Endodermal cell (in vitro differentiated cells): ENCODE results near the gene TMOD2. TPM values are rescaled to one million over a fixed set of nuclear protein-coding genes. Genes with fewer than 3 reads are reported as not detected.

Source experiments
- DNase-seq: peaks from one replicate; pipeline ENCODE4 v3.0.0-alpha.2; 2017
- H3K27ac ChIP-seq: 2 replicates; pipeline ENCODE4 v1.5.1; 2013; ENCODE audit warnings: mild to moderate bottlenecking, low read depth, low read length, moderate library complexity
- H3K27me3 ChIP-seq: 2 replicates; pipeline ENCODE4 v1.6.1; 2013; ENCODE audit warnings: mild to moderate bottlenecking, low read length, moderate library complexity; ENCODE audit not compliant: insufficient read depth, control insufficient read depth, poor library complexity, severe bottlenecking
- H3K36me3 ChIP-seq: 2 replicates; pipeline ENCODE4 v1.7.0; 2013; ENCODE audit warnings: mild to moderate bottlenecking, low read length, moderate library complexity; ENCODE audit not compliant: control insufficient read depth, insufficient read depth
- H3K4me1 ChIP-seq: one replicate; pipeline ENCODE4 v1.7.0; 2013; ENCODE audit warnings: low read length; ENCODE audit not compliant: control insufficient read depth, insufficient read depth
- H3K4me3 ChIP-seq: 2 replicates; pipeline ENCODE4 v1.5.1; 2013; ENCODE audit warnings: mild to moderate bottlenecking, low read length, moderate library complexity
- H3K9ac ChIP-seq: 2 replicates; pipeline ENCODE4 v1.6.1; 2013; ENCODE audit warnings: mild to moderate bottlenecking, low read length, moderate library complexity; ENCODE audit not compliant: poor library complexity, severe bottlenecking; ENCODE audit errors: extremely low read depth
- H3K9me3 ChIP-seq: 2 replicates; pipeline ENCODE4 v1.6.1; 2013; ENCODE audit warnings: mild to moderate bottlenecking, low read length, moderate library complexity; ENCODE audit not compliant: control insufficient read depth
- H3K27ac Mint-ChIP-seq: 2 replicates; pipeline ENCODE4 v1.8.0; 2020; ENCODE audit warnings: mixed read lengths
- H3K27me3 Mint-ChIP-seq: 2 replicates; pipeline ENCODE4 v1.8.0; 2021; ENCODE audit warnings: mild to moderate bottlenecking, mixed read lengths; ENCODE audit not compliant: insufficient read depth
- H3K36me3 Mint-ChIP-seq: 2 replicates; pipeline ENCODE4 v1.8.0; 2020; ENCODE audit warnings: low read depth, mixed read lengths
- H3K4me1 Mint-ChIP-seq: 2 replicates; pipeline ENCODE4 v1.8.0; 2020; ENCODE audit warnings: mixed read lengths
- H3K4me3 Mint-ChIP-seq: 2 replicates; pipeline ENCODE4 v1.8.0; 2020; ENCODE audit warnings: mild to moderate bottlenecking, moderate library complexity, mixed read lengths
- H3K9me3 Mint-ChIP-seq: 2 replicates; pipeline ENCODE4 v1.8.0; 2020; ENCODE audit warnings: mild to moderate bottlenecking, mixed read lengths
- WGBS, 2 experiments: methylation state at CpG; one replicate each; pipeline versions ENCODE4 v1.1.5 to v1.1.7; 2013; ENCODE audit warnings: missing lambda C conversion rate in 2 of 2, mixed read lengths in 1 of 2; ENCODE audit not compliant: insufficient coverage in 1 of 2, insufficient read length in 1 of 2; 5-methylcytosine and 5-hydroxymethylcytosine counted together
- total RNA-seq, 2 donors: library from RNA; stranded (reverse); fragmentation: NEBNext Ultra II Directional in 1 of 2; extraction: Animal tissue kit (Norgen Biotek cat#: 25700) in 1 of 2; gene quantifications; 2 replicates in 1 of 2; 3 replicates in 1 of 2; pipeline ENCODE4 v1.2.1, GENCODE V29; 2021
- TF ChIP-seq, protein P1 (sequence below): fragments of 200-600 bp; sonication (generic); conservative IDR thresholded peaks from 2 replicates; pipeline ENCODE4 v1.5.0; 2021; ENCODE audit warnings: antibody characterized with exemption, mild to moderate bottlenecking

Gene TMOD2
- total RNA-seq, 2 donors from 2014 or later = 2.1 to 2.5 TPM

- Histone ChIP-seq H3K4me1 (no peaks in the 10 kb centered on the region), H3K27ac (no peak overlapping the region), H3K27me3 (no peaks in the 10 kb centered on the region), H3K9ac (no peak overlapping the region), H3K9me3 (no peaks in the 10 kb centered on the region), H3K4me3 (no peak overlapping the region), H3K36me3 (no peaks in the 10 kb centered on the region)
- TF ChIP-seq, protein P1, sequence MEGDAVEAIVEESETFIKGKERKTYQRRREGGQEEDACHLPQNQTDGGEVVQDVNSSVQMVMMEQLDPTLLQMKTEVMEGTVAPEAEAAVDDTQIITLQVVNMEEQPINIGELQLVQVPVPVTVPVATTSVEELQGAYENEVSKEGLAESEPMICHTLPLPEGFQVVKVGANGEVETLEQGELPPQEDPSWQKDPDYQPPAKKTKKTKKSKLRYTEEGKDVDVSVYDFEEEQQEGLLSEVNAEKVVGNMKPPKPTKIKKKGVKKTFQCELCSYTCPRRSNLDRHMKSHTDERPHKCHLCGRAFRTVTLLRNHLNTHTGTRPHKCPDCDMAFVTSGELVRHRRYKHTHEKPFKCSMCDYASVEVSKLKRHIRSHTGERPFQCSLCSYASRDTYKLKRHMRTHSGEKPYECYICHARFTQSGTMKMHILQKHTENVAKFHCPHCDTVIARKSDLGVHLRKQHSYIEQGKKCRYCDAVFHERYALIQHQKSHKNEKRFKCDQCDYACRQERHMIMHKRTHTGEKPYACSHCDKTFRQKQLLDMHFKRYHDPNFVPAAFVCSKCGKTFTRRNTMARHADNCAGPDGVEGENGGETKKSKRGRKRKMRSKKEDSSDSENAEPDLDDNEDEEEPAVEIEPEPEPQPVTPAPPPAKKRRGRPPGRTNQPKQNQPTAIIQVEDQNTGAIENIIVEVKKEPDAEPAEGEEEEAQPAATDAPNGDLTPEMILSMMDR = no peak
- Mint-ChIP-seq H3K36me3 (no peaks in the 10 kb centered on the region), H3K4me1 (no peaks in the 10 kb centered on the region), H3K27me3 (no peaks in the 10 kb centered on the region), H3K9me3 (no peaks in the 10 kb centered on the region), H3K27ac (no peak overlapping the region), H3K4me3 (no peak overlapping the region)
- no peak for DNase-seq
- 83 to 94% methylated on average over 1 to 2 of the region's 2 CpGs for WGBS, 2 experiments
These were observed 52.6 kb downstream of the TMOD2 start for GRCh38 chr15:51803965-51804364.

- TF ChIP-seq, protein P1 = no peak
These were observed 54.7 kb downstream of the TMOD2 start for GRCh38 chr15:51806123-51806522.

DNA sequence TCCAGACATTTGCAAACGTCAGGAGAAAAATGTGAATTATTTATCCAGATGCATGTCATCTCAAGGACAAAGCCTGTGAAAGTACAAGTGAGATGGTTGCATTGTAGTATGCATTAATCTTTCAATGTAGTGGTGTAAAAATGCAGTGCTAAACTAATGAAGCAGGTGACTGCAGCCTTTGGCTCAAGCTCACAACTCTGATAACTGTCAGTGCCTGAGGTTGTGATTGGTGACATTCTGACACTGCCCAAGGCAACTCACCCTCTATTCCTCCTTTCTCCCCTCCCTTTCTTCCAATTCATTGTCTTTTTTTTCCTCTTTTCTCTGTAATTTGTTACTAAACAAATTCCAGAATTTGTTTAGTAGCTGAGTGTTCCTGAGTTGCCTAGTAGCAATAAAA, 58.1 kb downstream of the TMOD2 start:
- Histone ChIP-seq H3K4me1 (no peaks in the 10 kb centered on the region), H3K27me3 (no peaks in the 10 kb centered on the region), H3K4me3 (no peak overlapping the region), H3K9ac (no peak overlapping the region), H3K9me3 (no peaks in the 10 kb centered on the region), H3K27ac (no peak overlapping the region), H3K36me3 (no peaks in the 10 kb centered on the region)
- Mint-ChIP-seq H3K36me3 (no peaks in the 10 kb centered on the region), H3K27me3 (no peaks in the 10 kb centered on the region), H3K4me3 (no peak overlapping the region), H3K9me3 (no peaks in the 10 kb centered on the region), H3K4me1 (no peaks in the 10 kb centered on the region), H3K27ac (no peak overlapping the region)
- TF ChIP-seq, protein P1 = no peak
- 91% methylated on average over 1 of the region's 1 CpG; no CpG with 5 or more reads in 1 of the 2 experiments for WGBS, 2 experiments
- no peak for DNase-seq

More at GRCh38 chr15:51806123-51806522, 54.7 kb downstream of the TMOD2 start:
- Histone ChIP-seq H3K9ac (no peak overlapping the region), H3K27me3 (no peaks in the 10 kb centered on the region), H3K9me3 (no peaks in the 10 kb centered on the region), H3K27ac (no peak overlapping the region), H3K36me3 (no peaks in the 10 kb centered on the region), H3K4me3 (no peak overlapping the region), H3K4me1 (no peaks in the 10 kb centered on the region)
- no peaks in the 10 kb centered on the region for H3K27me3 Mint-ChIP-seq
- DNase-seq = no peak
- WGBS, 2 experiments = 95 to 98% methylated on average over 2 of the region's 2 CpGs
- H3K36me3 Mint-ChIP-seq = no peaks in the 10 kb centered on the region
- H3K4me1 Mint-ChIP-seq = no peaks in the 10 kb centered on the region
- no peak overlapping the region for H3K27ac Mint-ChIP-seq
- no peaks in the 10 kb centered on the region for H3K9me3 Mint-ChIP-seq
- H3K4me3 Mint-ChIP-seq = no peak overlapping the region
